Liver (tissue), 3 donors: ENCODE measurements around the gene NOVA2.

Experiments used
- RXRA ChIP-seq, 2 donors: IDR thresholded peaks; 2 replicates each; pipeline ENCODE4 v1.6.1; 2017 to 2018; ENCODE audit warnings: antibody characterized with exemption in 2 of 2, mild to moderate bottlenecking in 1 of 2
- TAF1 ChIP-seq: conservative IDR thresholded peaks from 2 replicates; pipeline ENCODE4 v1.6.1; 2016; ENCODE audit warnings: antibody characterized with exemption, mild to moderate bottlenecking
- YY1 ChIP-seq: IDR thresholded peaks from 2 replicates; pipeline ENCODE4 v1.6.1; 2016; ENCODE audit warnings: antibody characterized with exemption, mild to moderate bottlenecking
- TF ChIP-seq, protein P1 (sequence below): fragments of 150-350 bp; IDR thresholded peaks from 2 replicates; pipeline ENCODE4 v1.5.1; 2017; ENCODE audit warnings: improper control_type of control experiment, low read depth, low read length; ENCODE audit not compliant: missing input control
- TF ChIP-seq, protein P2 (sequence below): IDR thresholded peaks from 2 replicates; pipeline ENCODE4 v1.6.1; 2016; ENCODE audit warnings: antibody characterized with exemption, mild to moderate bottlenecking
- TF ChIP-seq, protein P3 (sequence below): IDR thresholded peaks from 2 replicates; pipeline ENCODE4 v1.6.1; 2016; ENCODE audit warnings: antibody characterized with exemption
- TF ChIP-seq, protein P4 (sequence below): IDR thresholded peaks from 2 replicates; pipeline ENCODE4 v1.6.1; 2016; ENCODE audit warnings: antibody characterized with exemption
- TF ChIP-seq, protein P5 (sequence below): IDR thresholded peaks from 2 replicates; pipeline ENCODE4 v1.6.1; 2016; ENCODE audit warnings: antibody characterized with exemption
- donor health status: healthy.
- donor health status: healthy.

DNA sequence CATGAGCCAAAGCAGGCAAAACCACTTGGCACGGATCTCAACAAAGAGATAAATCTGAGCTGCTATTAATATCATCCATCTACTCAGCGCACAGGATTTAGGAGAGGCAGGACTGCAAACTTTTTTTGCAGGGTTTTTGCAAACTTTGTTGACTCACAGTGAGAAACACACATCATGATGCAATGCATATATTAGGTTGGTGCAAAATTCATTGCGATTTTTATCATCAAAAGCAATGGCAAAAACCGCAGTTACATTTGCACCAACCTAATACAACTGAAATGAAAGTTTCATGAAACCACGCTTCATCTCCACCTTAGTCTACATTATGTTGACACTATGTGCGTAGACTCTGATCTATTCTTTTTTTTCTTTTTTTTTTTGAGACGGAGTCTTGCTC, 4.5 kb upstream of the NOVA2 start:
- TF ChIP-seq, protein P1, sequence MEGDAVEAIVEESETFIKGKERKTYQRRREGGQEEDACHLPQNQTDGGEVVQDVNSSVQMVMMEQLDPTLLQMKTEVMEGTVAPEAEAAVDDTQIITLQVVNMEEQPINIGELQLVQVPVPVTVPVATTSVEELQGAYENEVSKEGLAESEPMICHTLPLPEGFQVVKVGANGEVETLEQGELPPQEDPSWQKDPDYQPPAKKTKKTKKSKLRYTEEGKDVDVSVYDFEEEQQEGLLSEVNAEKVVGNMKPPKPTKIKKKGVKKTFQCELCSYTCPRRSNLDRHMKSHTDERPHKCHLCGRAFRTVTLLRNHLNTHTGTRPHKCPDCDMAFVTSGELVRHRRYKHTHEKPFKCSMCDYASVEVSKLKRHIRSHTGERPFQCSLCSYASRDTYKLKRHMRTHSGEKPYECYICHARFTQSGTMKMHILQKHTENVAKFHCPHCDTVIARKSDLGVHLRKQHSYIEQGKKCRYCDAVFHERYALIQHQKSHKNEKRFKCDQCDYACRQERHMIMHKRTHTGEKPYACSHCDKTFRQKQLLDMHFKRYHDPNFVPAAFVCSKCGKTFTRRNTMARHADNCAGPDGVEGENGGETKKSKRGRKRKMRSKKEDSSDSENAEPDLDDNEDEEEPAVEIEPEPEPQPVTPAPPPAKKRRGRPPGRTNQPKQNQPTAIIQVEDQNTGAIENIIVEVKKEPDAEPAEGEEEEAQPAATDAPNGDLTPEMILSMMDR: no peak
- no peak for TF ChIP-seq TAF1
- no peak for TF ChIP-seq YY1
- TF ChIP-seq, protein P2, sequence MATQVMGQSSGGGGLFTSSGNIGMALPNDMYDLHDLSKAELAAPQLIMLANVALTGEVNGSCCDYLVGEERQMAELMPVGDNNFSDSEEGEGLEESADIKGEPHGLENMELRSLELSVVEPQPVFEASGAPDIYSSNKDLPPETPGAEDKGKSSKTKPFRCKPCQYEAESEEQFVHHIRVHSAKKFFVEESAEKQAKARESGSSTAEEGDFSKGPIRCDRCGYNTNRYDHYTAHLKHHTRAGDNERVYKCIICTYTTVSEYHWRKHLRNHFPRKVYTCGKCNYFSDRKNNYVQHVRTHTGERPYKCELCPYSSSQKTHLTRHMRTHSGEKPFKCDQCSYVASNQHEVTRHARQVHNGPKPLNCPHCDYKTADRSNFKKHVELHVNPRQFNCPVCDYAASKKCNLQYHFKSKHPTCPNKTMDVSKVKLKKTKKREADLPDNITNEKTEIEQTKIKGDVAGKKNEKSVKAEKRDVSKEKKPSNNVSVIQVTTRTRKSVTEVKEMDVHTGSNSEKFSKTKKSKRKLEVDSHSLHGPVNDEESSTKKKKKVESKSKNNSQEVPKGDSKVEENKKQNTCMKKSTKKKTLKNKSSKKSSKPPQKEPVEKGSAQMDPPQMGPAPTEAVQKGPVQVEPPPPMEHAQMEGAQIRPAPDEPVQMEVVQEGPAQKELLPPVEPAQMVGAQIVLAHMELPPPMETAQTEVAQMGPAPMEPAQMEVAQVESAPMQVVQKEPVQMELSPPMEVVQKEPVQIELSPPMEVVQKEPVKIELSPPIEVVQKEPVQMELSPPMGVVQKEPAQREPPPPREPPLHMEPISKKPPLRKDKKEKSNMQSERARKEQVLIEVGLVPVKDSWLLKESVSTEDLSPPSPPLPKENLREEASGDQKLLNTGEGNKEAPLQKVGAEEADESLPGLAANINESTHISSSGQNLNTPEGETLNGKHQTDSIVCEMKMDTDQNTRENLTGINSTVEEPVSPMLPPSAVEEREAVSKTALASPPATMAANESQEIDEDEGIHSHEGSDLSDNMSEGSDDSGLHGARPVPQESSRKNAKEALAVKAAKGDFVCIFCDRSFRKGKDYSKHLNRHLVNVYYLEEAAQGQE: no peak
- TF ChIP-seq, protein P3, sequence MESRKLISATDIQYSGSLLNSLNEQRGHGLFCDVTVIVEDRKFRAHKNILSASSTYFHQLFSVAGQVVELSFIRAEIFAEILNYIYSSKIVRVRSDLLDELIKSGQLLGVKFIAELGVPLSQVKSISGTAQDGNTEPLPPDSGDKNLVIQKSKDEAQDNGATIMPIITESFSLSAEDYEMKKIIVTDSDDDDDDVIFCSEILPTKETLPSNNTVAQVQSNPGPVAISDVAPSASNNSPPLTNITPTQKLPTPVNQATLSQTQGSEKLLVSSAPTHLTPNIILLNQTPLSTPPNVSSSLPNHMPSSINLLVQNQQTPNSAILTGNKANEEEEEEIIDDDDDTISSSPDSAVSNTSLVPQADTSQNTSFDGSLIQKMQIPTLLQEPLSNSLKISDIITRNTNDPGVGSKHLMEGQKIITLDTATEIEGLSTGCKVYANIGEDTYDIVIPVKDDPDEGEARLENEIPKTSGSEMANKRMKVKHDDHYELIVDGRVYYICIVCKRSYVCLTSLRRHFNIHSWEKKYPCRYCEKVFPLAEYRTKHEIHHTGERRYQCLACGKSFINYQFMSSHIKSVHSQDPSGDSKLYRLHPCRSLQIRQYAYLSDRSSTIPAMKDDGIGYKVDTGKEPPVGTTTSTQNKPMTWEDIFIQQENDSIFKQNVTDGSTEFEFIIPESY: no peak
- TF ChIP-seq RXRA (IDR thresholded peaks at IDR 0.05): no peak
- TF ChIP-seq, protein P4, sequence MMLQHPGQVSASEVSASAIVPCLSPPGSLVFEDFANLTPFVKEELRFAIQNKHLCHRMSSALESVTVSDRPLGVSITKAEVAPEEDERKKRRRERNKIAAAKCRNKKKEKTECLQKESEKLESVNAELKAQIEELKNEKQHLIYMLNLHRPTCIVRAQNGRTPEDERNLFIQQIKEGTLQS: no peak
- TF ChIP-seq, protein P5, sequence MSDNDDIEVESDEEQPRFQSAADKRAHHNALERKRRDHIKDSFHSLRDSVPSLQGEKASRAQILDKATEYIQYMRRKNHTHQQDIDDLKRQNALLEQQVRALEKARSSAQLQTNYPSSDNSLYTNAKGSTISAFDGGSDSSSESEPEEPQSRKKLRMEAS: no peak
